Measurements from ENCODE around the gene LRCH1.

LRCH1 gene

DNA sequence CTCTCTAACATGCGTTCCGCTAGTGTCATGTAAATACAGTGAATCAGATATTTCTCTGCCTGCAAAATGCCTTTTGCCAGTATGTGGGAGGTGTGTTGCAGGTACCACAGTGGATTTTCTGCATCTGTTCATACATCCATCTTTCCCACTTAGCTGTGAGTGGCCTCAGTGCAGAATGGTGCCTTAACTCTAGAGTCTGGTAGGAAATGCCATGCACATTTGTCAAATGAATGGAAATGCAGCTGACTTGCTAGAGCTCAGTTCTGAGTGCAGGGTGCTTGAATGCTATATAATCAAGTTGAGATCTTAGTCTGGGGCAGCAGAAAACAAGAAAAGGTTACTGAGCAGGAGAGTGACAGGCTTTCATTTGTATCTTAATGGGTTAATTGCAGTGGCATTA, 68.2 kb downstream of the LRCH1 start:
- DNase-seq (ENCODE audit: extremely low spot score) = no peak
- ChIA-PET CTCF (interaction anchor here (0.6 kb wide), 1 partner anchor 26 kb away, joined by 3 read pairs; no protein-coding TSS in a partner anchor), POLR2A (no interaction called here)
- no peak for TF ChIP-seq TARDBP (IDR thresholded peaks at IDR 0.05)
- TF ChIP-seq ARNT (IDR thresholded peaks at IDR 0.05) = no peak
- no peak for TF ChIP-seq L3MBTL2 (conservative IDR thresholded peaks at IDR 0.05)
- no peak for TF ChIP-seq HDGF (IDR thresholded peaks at IDR 0.05; ENCODE audit: borderline replicate concordance)
- TF ChIP-seq SP1 (IDR thresholded peaks at IDR 0.05) = no peak
- no peak for TF ChIP-seq SUZ12 (IDR thresholded peaks at IDR 0.05)
- TF ChIP-seq ZNF384 (IDR thresholded peaks at IDR 0.05) = no peak
- no peak for TF ChIP-seq FOXM1 (IDR thresholded peaks at IDR 0.05; ENCODE audit: borderline replicate concordance)
- no peak for TF ChIP-seq FOXA1 (IDR thresholded peaks at IDR 0.05)
- no peak for TF ChIP-seq LEF1 (IDR thresholded peaks at IDR 0.05; ENCODE audit: borderline replicate concordance)
- no peak for TF ChIP-seq NFRKB (IDR thresholded peaks at IDR 0.05)
- no peak for TF ChIP-seq CTBP1 (IDR thresholded peaks at IDR 0.05; ENCODE audit: borderline replicate concordance)
- TF ChIP-seq ELF4 (IDR thresholded peaks at IDR 0.05) = no peak

DNA sequence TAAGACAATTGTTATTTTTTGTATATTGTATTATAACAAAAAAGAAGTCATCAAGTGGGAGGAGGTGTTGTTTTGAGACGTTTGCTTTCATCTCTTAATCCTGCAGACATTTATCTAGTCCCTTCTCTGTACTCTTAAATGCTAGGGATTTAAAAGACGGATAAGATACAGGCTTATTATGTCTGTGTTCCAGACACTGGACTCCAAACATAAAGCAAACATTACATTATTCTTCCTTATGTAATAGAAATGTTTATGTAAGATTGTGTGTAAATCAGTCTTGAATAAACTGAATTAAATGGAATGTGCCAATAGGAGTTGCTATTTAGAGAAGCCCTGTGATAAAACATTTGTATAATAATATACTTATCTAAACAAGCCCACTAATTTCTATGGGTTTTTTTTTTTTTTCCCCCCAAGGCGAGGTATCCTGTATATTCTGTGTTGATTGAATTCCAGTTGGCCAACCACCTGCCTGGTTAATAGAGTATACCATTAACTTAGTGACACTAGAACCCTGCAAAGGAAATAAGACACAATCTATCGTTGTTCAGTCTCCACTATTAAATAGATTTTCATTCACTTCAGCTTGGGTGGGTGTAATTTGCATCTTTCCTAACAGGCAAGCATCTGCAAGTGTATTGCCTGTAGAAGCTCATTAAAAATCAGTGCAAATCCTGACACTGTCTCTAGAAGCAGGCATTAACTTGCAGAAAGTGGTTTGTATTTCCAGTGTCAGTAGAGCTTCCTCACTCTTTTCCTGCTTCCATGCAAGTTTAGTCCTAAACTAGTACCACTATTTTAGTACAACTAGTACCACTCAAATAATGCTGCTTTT, 69.0 kb downstream of the LRCH1 start:
- CTCF ChIA-PET = interaction anchor here (0.6 kb wide), 1 partner anchor 25 kb away, joined by 3 read pairs; no protein-coding TSS in a partner anchor
- TF ChIP-seq BHLHE40 (IDR thresholded peaks at IDR 0.05; ENCODE audit: borderline replicate concordance) (no peak), TARDBP (IDR thresholded peaks at IDR 0.05) (no peak), NFRKB (IDR thresholded peaks at IDR 0.05) (no peak), CTBP1 (IDR thresholded peaks at IDR 0.05; ENCODE audit: borderline replicate concordance) (no peak), SP1 (IDR thresholded peaks at IDR 0.05) (no peak), HDGF (IDR thresholded peaks at IDR 0.05; ENCODE audit: borderline replicate concordance) (no peak)
- no peak for DNase-seq (ENCODE audit: extremely low spot score)
- POLR2A ChIA-PET = no interaction called here

DNA sequence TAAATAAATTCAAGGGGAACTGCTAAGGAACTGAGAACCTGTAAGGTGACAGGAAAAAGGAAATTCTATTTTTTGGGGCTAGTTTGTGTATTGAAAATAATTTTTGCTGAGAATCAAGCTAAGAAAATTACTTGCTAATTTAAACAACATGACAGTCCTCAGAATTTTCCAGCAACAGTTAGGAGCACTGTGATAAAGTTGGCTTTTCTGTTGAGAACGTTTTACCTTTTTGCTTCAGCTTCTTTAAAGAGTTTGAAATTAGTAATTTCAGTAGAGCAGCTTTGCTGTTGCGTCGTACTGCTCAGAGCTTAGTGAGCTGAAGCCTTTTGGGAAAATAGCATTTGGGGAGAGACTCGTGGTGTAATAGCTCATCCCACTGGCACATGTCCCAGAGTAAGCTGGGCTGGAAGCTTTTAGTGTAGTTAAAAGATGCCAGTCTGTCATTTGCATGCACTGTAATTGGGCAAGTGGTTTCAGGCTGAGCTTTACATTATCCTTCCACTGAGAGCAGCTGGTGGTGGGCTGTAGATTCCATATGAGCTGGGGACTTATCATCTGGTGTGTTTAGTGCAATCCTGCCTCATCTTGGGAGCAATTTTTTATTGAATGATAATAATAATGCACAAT, 69.8 kb downstream of the LRCH1 start:
- no peak for DNase-seq (ENCODE audit: extremely low spot score)
- CTCF ChIA-PET = no interaction called here
- POLR2A ChIA-PET = no interaction called here
- TF ChIP-seq PKNOX1 (IDR thresholded peaks at IDR 0.05) (no peak), ELF4 (IDR thresholded peaks at IDR 0.05) (no peak), SP1 (IDR thresholded peaks at IDR 0.05) (no peak), L3MBTL2 (conservative IDR thresholded peaks at IDR 0.05) (no peak), CTBP1 (IDR thresholded peaks at IDR 0.05; ENCODE audit: borderline replicate concordance) (no peak), FOXM1 (IDR thresholded peaks at IDR 0.05; ENCODE audit: borderline replicate concordance) (no peak), BHLHE40 (IDR thresholded peaks at IDR 0.05; ENCODE audit: borderline replicate concordance) (no peak), ZNF384 (IDR thresholded peaks at IDR 0.05) (no peak), ARNT (IDR thresholded peaks at IDR 0.05) (no peak), HDGF (IDR thresholded peaks at IDR 0.05; ENCODE audit: borderline replicate concordance) (no peak), SUZ12 (IDR thresholded peaks at IDR 0.05) (no peak), FOXA1 (IDR thresholded peaks at IDR 0.05) (no peak), TARDBP (IDR thresholded peaks at IDR 0.05) (no peak)

- TF ChIP-seq BHLHE40 (IDR thresholded peaks at IDR 0.05; ENCODE audit: borderline replicate concordance) (no peak), L3MBTL2 (conservative IDR thresholded peaks at IDR 0.05) (no peak), ARNT (IDR thresholded peaks at IDR 0.05) (no peak), FOXK2 (IDR thresholded peaks at IDR 0.05) (no peak), NFRKB (IDR thresholded peaks at IDR 0.05) (no peak)
- DNase-seq (ENCODE audit: extremely low spot score) = no peak
- ChIA-PET POLR2A (no interaction called here), CTCF (no interaction called here)
These were observed 71.4 kb downstream of the LRCH1 start for GRCh38 chr13:46624353-46624752.

- TF ChIP-seq HDGF (IDR thresholded peaks at IDR 0.05; ENCODE audit: borderline replicate concordance) (no peak), LEF1 (IDR thresholded peaks at IDR 0.05; ENCODE audit: borderline replicate concordance) (no peak), SP1 (IDR thresholded peaks at IDR 0.05) (no peak), NFRKB (IDR thresholded peaks at IDR 0.05) (no peak), L3MBTL2 (conservative IDR thresholded peaks at IDR 0.05) (no peak), FOXM1 (IDR thresholded peaks at IDR 0.05; ENCODE audit: borderline replicate concordance) (no peak), ELF4 (IDR thresholded peaks at IDR 0.05) (no peak), FOXK2 (IDR thresholded peaks at IDR 0.05) (no peak), SUZ12 (IDR thresholded peaks at IDR 0.05) (no peak), TARDBP (IDR thresholded peaks at IDR 0.05) (no peak), ARNT (IDR thresholded peaks at IDR 0.05) (no peak), FOXA1 (IDR thresholded peaks at IDR 0.05) (no peak), CTBP1 (IDR thresholded peaks at IDR 0.05; ENCODE audit: borderline replicate concordance) (no peak), PKNOX1 (IDR thresholded peaks at IDR 0.05) (no peak), BHLHE40 (IDR thresholded peaks at IDR 0.05; ENCODE audit: borderline replicate concordance) (no peak)
- ChIA-PET CTCF (no interaction called here), POLR2A (no interaction called here)
- DNase-seq (ENCODE audit: extremely low spot score) = no peak
These were observed 71.9 kb downstream of the LRCH1 start for GRCh38 chr13:46624821-46625220.

DNA sequence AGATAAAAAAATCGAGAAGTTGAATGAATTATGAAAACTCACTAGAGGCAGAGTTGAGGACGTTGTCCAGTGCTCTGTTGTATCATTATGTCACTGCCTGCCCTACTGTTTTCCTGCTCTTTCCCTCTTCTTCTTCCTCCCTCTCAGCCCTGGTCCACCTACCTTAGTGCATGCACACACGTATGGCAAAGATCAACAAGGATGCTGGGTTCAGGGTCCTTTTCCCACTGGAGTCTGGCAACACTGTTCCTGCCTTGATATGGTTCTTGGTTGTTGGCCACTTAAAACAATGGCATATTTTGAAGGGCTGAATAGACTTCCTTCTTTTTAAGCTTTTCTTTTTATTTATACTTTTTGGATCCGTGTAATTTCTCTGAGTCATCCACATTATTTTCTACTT, 74.5 kb downstream of the LRCH1 start:
- ChIA-PET CTCF (no interaction called here), POLR2A (no interaction called here)
- DNase-seq (ENCODE audit: extremely low spot score) = no peak
- TF ChIP-seq FOXK2 (IDR thresholded peaks at IDR 0.05) = no peak
- TF ChIP-seq ELF4 (IDR thresholded peaks at IDR 0.05) = no peak
- TF ChIP-seq CTBP1 (IDR thresholded peaks at IDR 0.05; ENCODE audit: borderline replicate concordance) = no peak
- TF ChIP-seq FOXM1 (IDR thresholded peaks at IDR 0.05; ENCODE audit: borderline replicate concordance) = no peak
- TF ChIP-seq HDGF (IDR thresholded peaks at IDR 0.05; ENCODE audit: borderline replicate concordance) = no peak
- no peak for TF ChIP-seq L3MBTL2 (conservative IDR thresholded peaks at IDR 0.05)
- TF ChIP-seq LEF1 (IDR thresholded peaks at IDR 0.05; ENCODE audit: borderline replicate concordance) = no peak
- TF ChIP-seq ARNT (IDR thresholded peaks at IDR 0.05) = no peak
- TF ChIP-seq SP1 (IDR thresholded peaks at IDR 0.05) = no peak
- TF ChIP-seq PKNOX1 (IDR thresholded peaks at IDR 0.05) = no peak

Data from HEK293T (cell line).